IMR-90 (cell line): Measurements from ENCODE around the gene ANKRD27. TPM values are rescaled to one million over a fixed set of nuclear protein-coding genes. Genes with fewer than 3 reads are reported as not detected.

ENCODE experiments used
- ATAC-seq: fragments of 200-7000 bp; cut with Tn5 transposase; 2 replicates; pipeline ENCODE4 v1.9.1; 2020; ENCODE audit warnings: low read depth, mild to moderate bottlenecking, moderate library complexity
- BruUV-seq: library from RNA; stranded (reverse); fragments of 400-500 nt; replicated peaks from 2 replicates; lab custom pipeline; 2021; lab: Mats Ljungman, UMichigan
- CTCF ChIA-PET: fragments of 300-600 bp; formaldehyde crosslinking; extraction: SDS; loops from one replicate; lab custom pipeline; 2021; ENCODE audit warnings: antibody characterized with exemption; lab: Yijun Ruan, JAX
- POLR2A ChIA-PET: fragments of 300-600 bp; sonication (Branson Sonifier 250); formaldehyde crosslinking; loops from one replicate; lab custom pipeline; 2022; ENCODE audit warnings: antibody characterized with exemption; ENCODE audit not compliant: unreplicated experiment; lab: Charles Lee
- DNase-seq: peaks from one replicate; pipeline ENCODE4 v3.0.0; 2013
- H2AFZ ChIP-seq: replicated peaks from 2 replicates; pipeline ENCODE3; 2013; ENCODE audit warnings: low read length, mild to moderate bottlenecking; ENCODE audit not compliant: poor library complexity
- H2AK5ac ChIP-seq: 2 replicates; pipeline ENCODE4 v1.6.1; 2013; ENCODE audit warnings: low read depth, low read length, inconsistent platforms
- H2AK9ac ChIP-seq: replicated peaks from 2 replicates; pipeline ENCODE3; 2013; ENCODE audit warnings: mild to moderate bottlenecking, low read depth, low read length, moderate library complexity; ENCODE audit not compliant: poor library complexity
- H2BK120ac ChIP-seq: 2 replicates; pipeline ENCODE4 v1.6.1; 2013; ENCODE audit warnings: low read depth, low read length, inconsistent platforms
- H2BK15ac ChIP-seq: 3 replicates; pipeline ENCODE4 v1.6.1; 2013; ENCODE audit warnings: low read depth, low read length, inconsistent platforms
- H2BK20ac ChIP-seq: 2 replicates; pipeline ENCODE4 v1.6.1; 2013; ENCODE audit warnings: low read depth, mild to moderate bottlenecking, inconsistent platforms, low read length, moderate library complexity
- H2BK5ac ChIP-seq: 2 replicates; pipeline ENCODE4 v1.6.1; 2013; ENCODE audit warnings: mild to moderate bottlenecking, low read depth, low read length, inconsistent platforms; ENCODE audit not compliant: poor library complexity, severe bottlenecking
- H3K14ac ChIP-seq: replicated peaks from 2 replicates; pipeline ENCODE4 v1.6.1; 2013; ENCODE audit warnings: low read depth, low read length, inconsistent platforms
- H3K18ac ChIP-seq: 2 replicates; pipeline ENCODE4 v1.6.1; 2013; ENCODE audit warnings: low read depth, low read length, control low read depth
- H3K23ac ChIP-seq: 2 replicates; pipeline ENCODE4 v1.6.1; 2013; ENCODE audit warnings: low read depth, low read length, inconsistent platforms
- H3K27ac ChIP-seq: 2 replicates; pipeline ENCODE4 v1.5.1; 2013; ENCODE audit warnings: mild to moderate bottlenecking, control low read depth, low read length; ENCODE audit not compliant: insufficient read depth
- H3K27me3 ChIP-seq: 2 replicates; pipeline ENCODE4 v1.6.1; 2013; ENCODE audit warnings: low read length; ENCODE audit not compliant: control insufficient read depth, insufficient read depth
- H3K36me3 ChIP-seq: 2 replicates; pipeline ENCODE4 v1.6.1; 2013; ENCODE audit warnings: low read length, mixed read lengths; ENCODE audit not compliant: control insufficient read depth, insufficient read depth
- H3K4ac ChIP-seq: 2 replicates; pipeline ENCODE4 v1.6.1; 2013; ENCODE audit warnings: low read depth, low read length, inconsistent platforms
- H3K4me1 ChIP-seq: 2 replicates; pipeline ENCODE4 v1.6.1; 2013; ENCODE audit warnings: low read length, mixed read lengths; ENCODE audit not compliant: control insufficient read depth, insufficient read depth
- H3K4me2 ChIP-seq: 2 replicates; pipeline ENCODE4 v1.6.1; 2013; ENCODE audit warnings: low read depth, mild to moderate bottlenecking, control low read depth, low read length, moderate library complexity
- H3K4me3 ChIP-seq: 2 replicates; pipeline ENCODE4 v1.5.1; 2013; ENCODE audit warnings: low read depth, mild to moderate bottlenecking, control low read depth, low read length, moderate library complexity; ENCODE audit not compliant: insufficient read depth
- H3K56ac ChIP-seq: 2 replicates; pipeline ENCODE4 v1.6.1; 2013; ENCODE audit warnings: low read length, inconsistent platforms; ENCODE audit not compliant: insufficient read depth; ENCODE audit errors: extremely low read depth
- H3K79me1 ChIP-seq, 2 experiments: 2 replicates each; pipeline ENCODE4 v1.6.1; 2013; ENCODE audit warnings: low read length in 2 of 2, inconsistent platforms in 1 of 2, low read depth in 1 of 2
- H3K9ac ChIP-seq: 2 replicates; pipeline ENCODE4 v1.6.1; 2013; ENCODE audit warnings: low read depth, low read length, control low read depth
- H3K9me1 ChIP-seq: 2 replicates; pipeline ENCODE4 v1.6.1; 2013; ENCODE audit warnings: low read length, inconsistent platforms; ENCODE audit not compliant: insufficient read depth
- H3K9me3 ChIP-seq: 2 replicates; pipeline ENCODE4 v1.6.1; 2013; ENCODE audit warnings: low read length; ENCODE audit not compliant: control insufficient read depth, insufficient read depth
- H4K20me1 ChIP-seq: 2 replicates; pipeline ENCODE4 v1.6.1; 2013; ENCODE audit warnings: low read length, inconsistent platforms; ENCODE audit not compliant: insufficient read depth
- H4K5ac ChIP-seq: 2 replicates; pipeline ENCODE4 v1.6.1; 2013; ENCODE audit warnings: mild to moderate bottlenecking, low read depth, low read length, control low read depth
- H4K8ac ChIP-seq, 2 experiments: 2 replicates each; pipeline ENCODE4 v1.6.1; 2013; ENCODE audit warnings: low read depth in 2 of 2, low read length in 2 of 2, control low read depth in 1 of 2, inconsistent platforms in 1 of 2
- H4K91ac ChIP-seq: 2 replicates; pipeline ENCODE4 v1.6.1; 2013; ENCODE audit warnings: low read depth, low read length, inconsistent platforms; ENCODE audit not compliant: insufficient read depth
- CTCF ChIP-seq: conservative IDR thresholded peaks from 2 replicates; pipeline ENCODE4 v1.5.1; 2012; ENCODE audit warnings: mild to moderate bottlenecking, low read depth, low read length, improper control_type of control experiment
- ELK1 ChIP-seq: fragments of 150-350 bp; IDR thresholded peaks from 2 replicates; pipeline ENCODE4 v1.6.1; 2016; ENCODE audit warnings: low read depth, mild to moderate bottlenecking, low read length, moderate library complexity, borderline replicate concordance
- FOS ChIP-seq: fragments of 150-350 bp; IDR thresholded peaks from 2 replicates; pipeline ENCODE4 v1.6.1; 2016; ENCODE audit warnings: low read depth, low read length
- MAFK ChIP-seq: IDR thresholded peaks from 2 replicates; pipeline ENCODE4 v1.6.1; 2012; ENCODE audit warnings: low read depth, low read length, improper control_type of control experiment
- NFE2L2 ChIP-seq: fragments of 150-350 bp; IDR thresholded peaks from 2 replicates; pipeline ENCODE4 v1.6.1; 2016; ENCODE audit warnings: low read depth, mild to moderate bottlenecking, low read length
- POLR2A ChIP-seq: IDR thresholded peaks from 2 replicates; pipeline ENCODE4 v1.6.1; 2012; ENCODE audit warnings: mild to moderate bottlenecking, low read depth, low read length
- RAD21 ChIP-seq: IDR thresholded peaks from 2 replicates; pipeline ENCODE4 v1.6.1; 2012; ENCODE audit warnings: low read length, improper control_type of control experiment
- RCOR1 ChIP-seq: IDR thresholded peaks from 2 replicates; pipeline ENCODE4 v1.6.1; 2012; ENCODE audit warnings: mild to moderate bottlenecking, low read length, improper control_type of control experiment; ENCODE audit not compliant: insufficient replicate concordance
- RFX5 ChIP-seq: IDR thresholded peaks from 2 replicates; pipeline ENCODE4 v1.8.0; 2012; ENCODE audit warnings: low read depth, mild to moderate bottlenecking, low read length, moderate library complexity
- SMC3 ChIP-seq: fragments of 150-350 bp; IDR thresholded peaks from 2 replicates; pipeline ENCODE4 v1.6.1; 2016; ENCODE audit warnings: low read depth, mild to moderate bottlenecking, antibody characterized with exemption, low read length, moderate library complexity
- WGBS, 2 experiments: methylation state at CpG; one replicate each; pipeline versions ENCODE4 v1.1.5 to v1.1.7; 2013; ENCODE audit warnings: missing lambda C conversion rate in 2 of 2; ENCODE audit not compliant: insufficient read length in 1 of 2; ENCODE audit errors: extremely low coverage in 2 of 2; 5-methylcytosine and 5-hydroxymethylcytosine counted together
- dilution Hi-C: fragments of 300-500 bp; cut with HindIII; formaldehyde crosslinking; loops from one replicate; pipeline ENCODE4 v1.14.3; 2018; ENCODE audit warnings: low sequenced_read_pairs; ENCODE audit not compliant: unreplicated experiment
- in situ Hi-C: fragments of 300-500 bp; cut with MboI; formaldehyde crosslinking; loops from 3 replicates; pipeline ENCODE4 v1.14.3; 2019; ENCODE audit warnings: low sequenced_read_pairs, inconsistent platforms, mixed read lengths
- intact Hi-C: fragments of 100-400 bp; cut with micrococcal nuclease; formaldehyde crosslinking; loops from 2 replicates; pipeline ENCODE4 v1.10.0; 2022
- polyA plus RNA-seq, 3 experiments: library from polyadenylated mRNA; depleted of rRNA; stranded (reverse); fragments of >200 nt; gene quantifications; 2 replicates each; pipeline ENCODE4 v1.2.3, GENCODE V29; 2012; ENCODE audit warnings: low replicate concordance in 1 of 3
- total RNA-seq: library from RNA; depleted of rRNA; stranded (reverse); fragments of >200 nt; gene quantifications from 2 replicates; pipeline ENCODE4 v1.2.3, GENCODE V29; 2012

The ANKRD27 gene
- total and polyA plus RNA-seq, 2 of the 4 experiments (the other 2 are of a cell fraction) = 16.7 to 35.0 TPM

- no peak overlapping the region for H3K18ac ChIP-seq
These were observed 67.5 kb downstream of the ANKRD27 start for GRCh38 chr19:32607479-32607878.

More at GRCh38 chr19:32607479-32607878, 67.5 kb downstream of the ANKRD27 start:
- Histone ChIP-seq H3K4me2 (no peak overlapping the region), H3K56ac (no peak overlapping the region), H4K5ac (no peak overlapping the region), H3K4ac (no peak overlapping the region), H3K23ac (no peak overlapping the region), H3K9me3 (no peaks in the 10 kb centered on the region), H3K4me1 (no peaks in the 10 kb centered on the region), H2BK20ac (no peak overlapping the region), H2BK120ac (no peak overlapping the region), H4K20me1 (no peaks in the 10 kb centered on the region), H2AFZ (no peak overlapping the region), H3K9ac (no peak overlapping the region), H3K4me3 (no peak overlapping the region), H3K27ac (no peak overlapping the region), H2BK15ac (no peak overlapping the region), H3K79me1 (peaks cover 0 to 1% of the 10 kb centered on the region in 2 experiments; a peak in 1 of 4 replicates), H2AK9ac (no peak overlapping the region), H4K91ac (no peak overlapping the region), H3K27me3 (no peaks in the 10 kb centered on the region), H2BK5ac (no peak overlapping the region), H2AK5ac (no peak overlapping the region), H4K8ac (no peak overlapping the region), H3K36me3 (peaks cover 51% of the 10 kb centered on the region), H3K14ac (no peak overlapping the region), H3K9me1 (no peaks in the 10 kb centered on the region)
- intact Hi-C loops = no loop called here
- ATAC-seq (no peak), DNase-seq (no peak)
- POLR2A ChIA-PET = no interaction called here
- CTCF ChIA-PET = interaction anchor here (0.6 kb wide), 1 partner anchor 49 kb away, joined by 3 read pairs; no protein-coding TSS in a partner anchor
- WGBS, 2 experiments = 95% methylated on average over 7 of the region's 20 CpGs; no CpG with 5 or more reads in 1 of the 2 experiments
- TF ChIP-seq ELK1 (no peak), RFX5 (no peak), CTCF (no peak), POLR2A (no peak), NFE2L2 (no peak), SMC3 (no peak), MAFK (no peak), RAD21 (no peak), RCOR1 (no peak), FOS (no peak)
- no TSS peak for BruUV-seq
- dilution Hi-C loops = no loop called here
- in situ Hi-C loops = no loop called here
